Measurements from ENCODE around the gene ACOT11.

DNA sequence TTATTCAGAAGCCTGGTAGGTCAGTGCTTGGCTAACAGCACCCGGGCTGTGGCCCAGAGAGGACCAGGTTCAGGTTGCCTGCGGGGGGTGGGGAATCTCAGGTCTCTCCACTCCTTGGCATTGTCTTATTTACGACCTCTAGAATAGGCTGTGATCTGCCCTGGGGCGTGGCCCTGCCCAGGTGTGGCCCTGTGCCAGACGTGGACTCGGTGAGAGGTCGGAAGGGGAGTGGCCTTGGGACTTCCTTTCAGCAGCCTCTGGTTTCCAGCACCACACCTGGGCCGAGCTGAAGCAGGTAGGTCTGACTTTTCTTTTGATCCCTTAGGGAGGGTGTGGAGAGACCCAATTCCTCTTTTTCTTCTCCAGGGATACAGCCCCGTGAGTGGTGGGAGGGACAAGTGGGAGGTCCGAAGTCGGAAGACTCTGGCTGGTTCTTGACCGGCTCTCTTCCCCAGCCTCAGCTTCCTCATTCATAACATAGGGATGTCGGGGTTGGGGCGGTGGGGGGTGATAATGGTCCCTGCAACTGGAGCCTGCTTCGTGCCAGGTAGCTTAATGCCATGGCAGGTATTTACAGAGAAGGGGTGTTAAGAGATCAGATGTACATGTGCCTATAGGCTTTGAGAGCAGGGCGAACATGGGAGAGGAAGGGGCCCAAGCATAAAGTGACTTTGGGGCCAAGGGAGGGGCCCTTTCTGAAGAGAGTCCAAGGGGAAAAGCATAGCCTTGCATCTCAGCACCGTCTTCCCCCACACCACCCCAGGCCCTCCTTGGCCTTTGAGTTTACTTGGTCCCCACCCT is 16.5 kb downstream of the ACOT11 start:
- TF ChIP-seq ZNF629 (tag by site-specific recombination; IDR thresholded peaks at IDR 0.05): no peak
- TF ChIP-seq, protein P1, sequence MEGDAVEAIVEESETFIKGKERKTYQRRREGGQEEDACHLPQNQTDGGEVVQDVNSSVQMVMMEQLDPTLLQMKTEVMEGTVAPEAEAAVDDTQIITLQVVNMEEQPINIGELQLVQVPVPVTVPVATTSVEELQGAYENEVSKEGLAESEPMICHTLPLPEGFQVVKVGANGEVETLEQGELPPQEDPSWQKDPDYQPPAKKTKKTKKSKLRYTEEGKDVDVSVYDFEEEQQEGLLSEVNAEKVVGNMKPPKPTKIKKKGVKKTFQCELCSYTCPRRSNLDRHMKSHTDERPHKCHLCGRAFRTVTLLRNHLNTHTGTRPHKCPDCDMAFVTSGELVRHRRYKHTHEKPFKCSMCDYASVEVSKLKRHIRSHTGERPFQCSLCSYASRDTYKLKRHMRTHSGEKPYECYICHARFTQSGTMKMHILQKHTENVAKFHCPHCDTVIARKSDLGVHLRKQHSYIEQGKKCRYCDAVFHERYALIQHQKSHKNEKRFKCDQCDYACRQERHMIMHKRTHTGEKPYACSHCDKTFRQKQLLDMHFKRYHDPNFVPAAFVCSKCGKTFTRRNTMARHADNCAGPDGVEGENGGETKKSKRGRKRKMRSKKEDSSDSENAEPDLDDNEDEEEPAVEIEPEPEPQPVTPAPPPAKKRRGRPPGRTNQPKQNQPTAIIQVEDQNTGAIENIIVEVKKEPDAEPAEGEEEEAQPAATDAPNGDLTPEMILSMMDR (tag by site-specific recombination; IDR thresholded peaks at IDR 0.05): no peak
- TF ChIP-seq GLIS1 (tag by site-specific recombination; IDR thresholded peaks at IDR 0.05): no peak
- TF ChIP-seq ZNF561 (tag by site-specific recombination; IDR thresholded peaks at IDR 0.05; ENCODE audit: borderline replicate concordance): no peak
- no peak for TF ChIP-seq ZNF174 (tag by site-specific recombination; IDR thresholded peaks at IDR 0.05)
- TF ChIP-seq REPIN1 (tag by site-specific recombination; IDR thresholded peaks at IDR 0.05; ENCODE audit: low read depth): no peak
- TF ChIP-seq ZBTB1 (tag by site-specific recombination; IDR thresholded peaks at IDR 0.05): no peak
- no peak for TF ChIP-seq GLIS2 (tag by site-specific recombination; IDR thresholded peaks at IDR 0.05)
- TF ChIP-seq HOXC10 (CRISPR knock-in tag; IDR thresholded peaks at IDR 0.05): no peak
- no peak for TF ChIP-seq MYNN (tag by site-specific recombination; IDR thresholded peaks at IDR 0.05; ENCODE audit: borderline replicate concordance)
- TF ChIP-seq, protein P2, sequence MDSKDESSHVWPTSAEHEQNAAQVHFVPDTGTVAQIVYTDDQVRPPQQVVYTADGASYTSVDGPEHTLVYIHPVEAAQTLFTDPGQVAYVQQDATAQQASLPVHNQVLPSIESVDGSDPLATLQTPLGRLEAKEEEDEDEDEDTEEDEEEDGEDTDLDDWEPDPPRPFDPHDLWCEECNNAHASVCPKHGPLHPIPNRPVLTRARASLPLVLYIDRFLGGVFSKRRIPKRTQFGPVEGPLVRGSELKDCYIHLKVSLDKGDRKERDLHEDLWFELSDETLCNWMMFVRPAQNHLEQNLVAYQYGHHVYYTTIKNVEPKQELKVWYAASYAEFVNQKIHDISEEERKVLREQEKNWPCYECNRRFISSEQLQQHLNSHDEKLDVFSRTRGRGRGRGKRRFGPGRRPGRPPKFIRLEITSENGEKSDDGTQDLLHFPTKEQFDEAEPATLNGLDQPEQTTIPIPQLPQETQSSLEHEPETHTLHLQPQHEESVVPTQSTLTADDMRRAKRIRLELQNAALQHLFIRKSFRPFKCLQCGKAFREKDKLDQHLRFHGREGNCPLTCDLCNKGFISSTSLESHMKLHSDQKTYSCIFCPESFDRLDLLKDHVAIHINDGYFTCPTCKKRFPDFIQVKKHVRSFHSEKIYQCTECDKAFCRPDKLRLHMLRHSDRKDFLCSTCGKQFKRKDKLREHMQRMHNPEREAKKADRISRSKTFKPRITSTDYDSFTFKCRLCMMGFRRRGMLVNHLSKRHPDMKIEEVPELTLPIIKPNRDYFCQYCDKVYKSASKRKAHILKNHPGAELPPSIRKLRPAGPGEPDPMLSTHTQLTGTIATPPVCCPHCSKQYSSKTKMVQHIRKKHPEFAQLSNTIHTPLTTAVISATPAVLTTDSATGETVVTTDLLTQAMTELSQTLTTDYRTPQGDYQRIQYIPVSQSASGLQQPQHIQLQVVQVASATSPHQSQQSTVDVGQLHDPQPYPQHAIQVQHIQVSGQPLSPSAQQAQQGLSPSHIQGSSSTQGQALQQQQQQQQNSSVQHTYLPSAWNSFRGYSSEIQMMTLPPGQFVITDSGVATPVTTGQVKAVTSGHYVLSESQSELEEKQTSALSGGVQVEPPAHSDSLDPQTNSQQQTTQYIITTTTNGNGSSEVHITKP (tag by site-specific recombination; IDR thresholded peaks at IDR 0.05): no peak
- no peak for TF ChIP-seq YY2 (tag by site-specific recombination; IDR thresholded peaks at IDR 0.05)
- TF ChIP-seq ZNF501 (tag by site-specific recombination; IDR thresholded peaks at IDR 0.05): no peak
- TF ChIP-seq ZNF707 (tag by site-specific recombination; IDR thresholded peaks at IDR 0.05): no peak
